OCI-LY3 (cell line): ENCODE results near the gene FKBP5.
A peak's percentile ranks its signal among the peaks of the same experiment; 100 is the strongest.

Experiments
- H2AFZ ChIP-seq: fragments of 200-600, 300-600 bp; shearing (Covaris generic); 2 replicates; pipeline ENCODE4 v1.6.0; 2014; ENCODE audit warnings: antibody characterized with exemption, low read depth, low read length
- H3K27ac ChIP-seq: fragments of 200-600, 300-600 bp; sonication (generic); 2 replicates; pipeline ENCODE4 v1.5.1; 2014; ENCODE audit warnings: mild to moderate bottlenecking, low read length, moderate library complexity, mixed read lengths
- H3K27me3 ChIP-seq: fragments of 200-600, 300-600 bp; sonication (generic); 2 replicates; pipeline ENCODE4 v1.6.1; 2014; ENCODE audit warnings: low read depth, low read length, mixed read lengths
- H3K36me3 ChIP-seq: fragments of 200-600, 300-600 bp; sonication (generic); replicated peaks from 2 replicates; pipeline ENCODE3; 2014; ENCODE audit warnings: low read depth, low read length, mixed read lengths
- H3K4me1 ChIP-seq: fragments of 300-600, 200-600 bp; sonication (generic); 2 replicates; pipeline ENCODE4 v1.6.1; 2014; ENCODE audit warnings: low read length, mixed read lengths
- H3K4me2 ChIP-seq: fragments of 200-600, 300-600 bp; sonication (generic); 2 replicates; pipeline ENCODE4 v1.6.1; 2014; ENCODE audit warnings: low read length, mixed read lengths
- H3K4me3 ChIP-seq: fragments of 300-600, 200-600 bp; sonication (generic); 2 replicates; pipeline ENCODE4 v1.5.1; 2014; ENCODE audit warnings: antibody characterized with exemption, mild to moderate bottlenecking, low read length, moderate library complexity
- H3K79me2 ChIP-seq: fragments of 300-600, 200-600 bp; shearing (Covaris generic); 2 replicates; pipeline ENCODE4 v1.6.1; 2014; ENCODE audit warnings: mild to moderate bottlenecking, low read length, mixed read lengths
- H3K9ac ChIP-seq: fragments of 300-600, 200-600 bp; shearing (Covaris generic); 2 replicates; pipeline ENCODE4 v1.6.0; 2014; ENCODE audit warnings: mild to moderate bottlenecking, low read length, moderate library complexity
- H3K9me3 ChIP-seq: fragments of 200-600, 300-600 bp; shearing (Covaris generic); 2 replicates; pipeline ENCODE4 v1.6.1; 2014; ENCODE audit warnings: low read length, mixed read lengths; ENCODE audit not compliant: insufficient read depth
- H4K20me1 ChIP-seq: fragments of 200-600, 300-600 bp; sonication (generic); 2 replicates; pipeline ENCODE4 v1.6.1; 2016; ENCODE audit warnings: low read length, mixed read lengths; ENCODE audit not compliant: insufficient read depth
- CTCF ChIP-seq: fragments of 200-600, 300-600 bp; sonication (generic); IDR thresholded peaks from 2 replicates; pipeline ENCODE4 v1.5.1; 2014; ENCODE audit warnings: antibody characterized with exemption, low read length, low read depth
- EZH2phosphoT487 ChIP-seq: fragments of 200-600 bp; shearing (Covaris generic); IDR thresholded peaks from 2 replicates; pipeline ENCODE4 v1.6.1; 2018; ENCODE audit warnings: antibody characterized with exemption, mixed run types, low read depth

The FKBP5 gene

GRCh38 chr6:35550437-35550836 is 138.3 kb downstream of the FKBP5 start:
- Histone ChIP-seq H3K9ac (no peak overlapping the region), H3K9me3 (peaks cover 12% of the 10 kb centered on the region), H3K4me3 (no peak overlapping the region), H4K20me1 (no peaks in the 10 kb centered on the region), H2AFZ (no peak overlapping the region), H3K79me2 (no peaks in the 10 kb centered on the region), H3K27me3 (no peaks in the 10 kb centered on the region), H3K4me1 (no peaks in the 10 kb centered on the region), H3K4me2 (no peak overlapping the region), H3K36me3 (peaks cover 5% of the 10 kb centered on the region), H3K27ac (no peak overlapping the region)
- TF ChIP-seq EZH2phosphoT487 (no peak), CTCF (no peak)

GRCh38 chr6:35547676-35548075 is 141.0 kb downstream of the FKBP5 start:
- Histone ChIP-seq H3K9ac (no peak overlapping the region), H3K27me3 (no peaks in the 10 kb centered on the region), H3K9me3 (peaks cover 12% of the 10 kb centered on the region), H3K4me2 (no peak overlapping the region), H3K79me2 (no peaks in the 10 kb centered on the region), H3K27ac (no peak overlapping the region), H2AFZ (no peak overlapping the region), H3K4me1 (peaks cover 6% of the 10 kb centered on the region; the same call in 1 of the 2 replicates), H4K20me1 (no peaks in the 10 kb centered on the region), H3K4me3 (no peak overlapping the region), H3K36me3 (peaks cover 5% of the 10 kb centered on the region)
- no peak for TF ChIP-seq CTCF
- TF ChIP-seq EZH2phosphoT487: no peak

- peaks cover 6% of the 10 kb centered on the region; the same call in 1 of the 2 replicates for H3K4me1 ChIP-seq
- no peak overlapping the region for H3K4me2 ChIP-seq
- H3K27me3 ChIP-seq: no peaks in the 10 kb centered on the region
- no peak overlapping the region for H3K4me3 ChIP-seq
- H4K20me1 ChIP-seq: no peaks in the 10 kb centered on the region
- peaks cover 3% of the 10 kb centered on the region for H3K36me3 ChIP-seq
- no peak overlapping the region for H3K27ac ChIP-seq
- no peaks in the 10 kb centered on the region for H3K79me2 ChIP-seq
- no peak overlapping the region for H2AFZ ChIP-seq
- TF ChIP-seq CTCF (no peak), EZH2phosphoT487 (no peak)
- no peak overlapping the region for H3K9ac ChIP-seq
- H3K9me3 ChIP-seq: peaks cover 2% of the 10 kb centered on the region; the same call in 1 of the 2 replicates
These were observed 143.8 kb downstream of the FKBP5 start for GRCh38 chr6:35544769-35545361.

- Histone ChIP-seq H3K36me3 (no peaks in the 10 kb centered on the region), H3K4me1 (peaks cover 6% of the 10 kb centered on the region; the same call in 1 of the 2 replicates), H3K79me2 (no peaks in the 10 kb centered on the region), H3K9me3 (no peaks in the 10 kb centered on the region), H4K20me1 (no peaks in the 10 kb centered on the region), H3K9ac (no peak overlapping the region), H3K27ac (no peak overlapping the region), H2AFZ (peak overlapping the region; percentile 63), H3K4me3 (peak overlapping the region; percentile 27), H3K27me3 (no peaks in the 10 kb centered on the region), H3K4me2 (peak overlapping the region; percentile 50)
- TF ChIP-seq EZH2phosphoT487 (no peak), CTCF (no peak)
These were observed 145.1 kb downstream of the FKBP5 start for GRCh38 chr6:35543459-35544193.
